A673 (cell line): ENCODE data around the gene CCRL2.
"Not testable (repeated sequence)": the region's sequence is repeated elsewhere in the genome, so short reads cannot be mapped to it uniquely, and the experiment has no call there.

ENCODE experiments used
- EZH2 ChIP-seq: fragments of 200-600 bp; sonication (generic); IDR thresholded peaks from 2 replicates; pipeline ENCODE4 v1.6.1; 2017; ENCODE audit warnings: borderline replicate concordance, low read depth, mild to moderate bottlenecking, mixed read lengths, antibody characterized with exemption, low read length; ENCODE audit not compliant: poor library complexity, severe bottlenecking
- TF ChIP-seq, protein P1 (sequence below): fragments of 300-800, 200-600 bp; sonication (generic); conservative IDR thresholded peaks from 2 replicates; pipeline ENCODE4 v1.5.1; 2017; ENCODE audit warnings: low read depth, mild to moderate bottlenecking, antibody characterized with exemption, low read length, moderate library complexity, mixed read lengths

DNA sequence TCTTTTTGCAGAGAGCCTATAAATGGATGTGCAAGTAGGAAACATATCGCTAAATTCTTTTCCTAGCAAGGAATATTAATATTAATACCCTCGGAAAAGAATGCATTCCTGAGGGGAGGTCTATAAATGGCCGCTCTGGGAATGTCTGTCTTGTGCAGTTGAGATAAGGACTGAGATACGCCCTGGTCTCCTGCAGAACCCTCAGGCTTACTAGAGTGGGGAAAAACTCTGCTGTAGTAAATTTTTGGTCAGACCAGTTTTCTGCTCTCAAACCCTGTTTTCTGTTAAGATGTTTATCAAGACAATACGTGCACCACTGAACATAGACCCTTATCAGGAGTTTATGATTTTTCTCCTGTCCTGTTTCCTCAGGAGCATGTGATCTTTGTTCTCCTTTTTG, 24.8 kb downstream of the CCRL2 start:
- TF ChIP-seq EZH2 = not testable (repeated sequence)
- TF ChIP-seq, protein P1, sequence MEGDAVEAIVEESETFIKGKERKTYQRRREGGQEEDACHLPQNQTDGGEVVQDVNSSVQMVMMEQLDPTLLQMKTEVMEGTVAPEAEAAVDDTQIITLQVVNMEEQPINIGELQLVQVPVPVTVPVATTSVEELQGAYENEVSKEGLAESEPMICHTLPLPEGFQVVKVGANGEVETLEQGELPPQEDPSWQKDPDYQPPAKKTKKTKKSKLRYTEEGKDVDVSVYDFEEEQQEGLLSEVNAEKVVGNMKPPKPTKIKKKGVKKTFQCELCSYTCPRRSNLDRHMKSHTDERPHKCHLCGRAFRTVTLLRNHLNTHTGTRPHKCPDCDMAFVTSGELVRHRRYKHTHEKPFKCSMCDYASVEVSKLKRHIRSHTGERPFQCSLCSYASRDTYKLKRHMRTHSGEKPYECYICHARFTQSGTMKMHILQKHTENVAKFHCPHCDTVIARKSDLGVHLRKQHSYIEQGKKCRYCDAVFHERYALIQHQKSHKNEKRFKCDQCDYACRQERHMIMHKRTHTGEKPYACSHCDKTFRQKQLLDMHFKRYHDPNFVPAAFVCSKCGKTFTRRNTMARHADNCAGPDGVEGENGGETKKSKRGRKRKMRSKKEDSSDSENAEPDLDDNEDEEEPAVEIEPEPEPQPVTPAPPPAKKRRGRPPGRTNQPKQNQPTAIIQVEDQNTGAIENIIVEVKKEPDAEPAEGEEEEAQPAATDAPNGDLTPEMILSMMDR = not testable (repeated sequence)
